Measurements from ENCODE around the gene RPE65.
"Not testable (repeated sequence)": the region's sequence is repeated elsewhere in the genome, so short reads cannot be mapped to it uniquely, and the experiment has no call there.

RPE65 gene

GRCh38 chr1:68449901-68450300 is at the start of gene RPE65:
Gene RPE65, minus strand, starts transcription at chr1:68449954. Its CDS starts 49 bp downstream, at chr1:68449905.
- no peak for DNase-seq

DNA sequence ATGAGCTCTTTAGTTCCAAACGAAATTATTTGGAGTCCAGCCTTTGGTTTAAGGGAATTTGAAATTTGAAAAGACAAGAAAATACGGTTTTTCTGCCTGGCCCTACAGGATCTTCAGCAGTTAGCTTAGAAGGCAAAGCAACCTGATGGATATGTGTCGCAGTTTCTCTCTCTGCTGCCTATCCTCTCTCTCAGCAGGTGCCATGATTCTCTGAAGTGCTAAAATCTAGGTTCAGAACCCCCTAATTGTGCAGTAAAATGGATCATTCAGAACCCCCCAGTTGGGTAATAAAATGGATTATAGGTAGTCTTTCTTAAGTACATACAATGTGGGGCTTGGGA is 47.6 kb upstream of the RPE65 start:
- no peak for DNase-seq

- peak; percentile 95 for DNase-seq
Observed at GRCh38 chr1:68496680-68497357, 47.1 kb upstream of the RPE65 start, which contains the start of gene DEPDC1. Gene DEPDC1, minus strand, starts transcription at chr1:68497082. Its CDS starts 83 bp downstream, at chr1:68496999.

DNA sequence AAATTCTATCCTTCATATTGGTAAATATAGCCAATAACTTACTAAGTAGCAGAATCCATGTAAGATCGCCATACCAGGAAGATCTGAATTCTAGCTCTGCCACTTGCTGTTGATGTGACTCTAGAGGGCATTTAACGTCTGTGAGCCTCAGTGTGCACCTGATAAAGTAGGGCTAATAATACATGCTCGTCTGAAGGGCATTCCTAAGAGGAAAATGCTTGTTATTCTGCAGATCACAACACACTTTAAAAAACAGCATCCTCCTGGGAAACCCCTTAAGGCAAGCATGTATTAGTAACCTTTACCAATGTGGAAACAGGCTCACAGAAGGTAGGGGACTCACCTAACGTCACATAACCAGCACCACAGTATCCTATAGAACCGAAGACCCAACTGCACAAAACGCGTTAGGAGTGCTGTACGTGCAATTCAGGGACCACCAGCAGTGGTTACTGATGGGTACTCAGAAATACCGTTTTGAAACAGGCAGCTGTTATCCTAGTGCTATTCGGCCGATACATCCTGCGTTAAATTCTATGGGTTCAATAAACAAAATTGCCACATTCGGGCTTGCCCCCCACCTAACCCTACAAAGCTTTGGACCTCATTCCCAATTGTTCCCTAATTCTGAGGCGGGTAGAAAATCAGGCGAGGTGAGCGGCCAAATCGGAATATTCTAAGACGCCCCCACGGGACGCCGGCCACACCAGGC is 46.4 kb upstream of the RPE65 start:
- no peak for DNase-seq

GRCh38 chr1:68495532-68495931 is 45.8 kb upstream of the RPE65 start:
- DNase-seq: no peak

- no peak for DNase-seq
Observed at GRCh38 chr1:68493193-68493592, 43.4 kb upstream of the RPE65 start.

- not testable (repeated sequence) for DNase-seq
Observed at GRCh38 chr1:68492255-68492654, 42.5 kb upstream of the RPE65 start.

GRCh38 chr1:68490046-68490651 is 40.4 kb upstream of the RPE65 start:
- no peak for DNase-seq

DNA sequence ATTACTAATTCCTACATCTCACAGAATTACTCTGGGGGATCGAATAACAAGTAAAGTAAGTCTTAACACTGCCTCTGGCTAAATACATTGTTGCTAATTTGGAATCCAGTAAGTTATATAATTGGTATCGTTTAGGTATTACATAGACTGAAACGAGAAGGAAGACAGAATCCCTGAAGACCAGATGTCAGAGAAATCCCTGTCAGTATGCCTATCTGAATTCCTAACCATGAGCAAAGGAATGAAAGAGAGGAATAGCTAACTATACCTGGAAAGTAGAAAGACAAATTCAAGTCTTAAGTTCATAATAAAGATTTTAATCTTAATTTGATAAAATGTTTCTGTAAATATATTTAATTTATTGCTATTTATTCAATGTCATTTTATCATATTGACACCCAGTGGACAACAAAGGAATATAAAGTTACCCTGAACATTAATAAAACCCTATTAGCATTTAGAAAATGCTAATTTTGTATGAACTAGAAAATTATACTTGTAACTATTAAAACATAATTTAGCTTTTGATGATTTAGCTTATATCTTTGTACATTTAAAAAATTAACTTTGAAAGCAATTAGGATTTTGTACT is 35.8 kb upstream of the RPE65 start:
- no peak for DNase-seq

DNA sequence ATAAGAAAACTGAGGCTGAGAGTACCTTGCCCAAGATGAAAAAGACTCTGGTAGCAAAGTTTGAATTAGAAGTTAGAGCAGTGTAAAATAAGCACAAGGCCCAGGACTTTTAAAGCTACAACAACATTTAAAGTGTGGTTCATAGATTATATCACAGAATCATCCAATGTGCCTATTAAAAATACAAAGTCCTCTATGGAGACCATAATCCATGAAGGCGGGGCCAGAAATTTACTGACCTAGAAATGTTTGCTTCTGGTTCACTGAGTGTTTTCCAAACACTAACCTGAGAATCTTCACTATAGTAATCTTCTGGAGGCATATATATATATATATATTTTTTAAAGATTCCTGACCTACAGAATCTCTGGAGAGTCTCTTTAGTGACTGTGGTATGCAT is 34.9 kb upstream of the RPE65 start:
- no peak for DNase-seq

DNA sequence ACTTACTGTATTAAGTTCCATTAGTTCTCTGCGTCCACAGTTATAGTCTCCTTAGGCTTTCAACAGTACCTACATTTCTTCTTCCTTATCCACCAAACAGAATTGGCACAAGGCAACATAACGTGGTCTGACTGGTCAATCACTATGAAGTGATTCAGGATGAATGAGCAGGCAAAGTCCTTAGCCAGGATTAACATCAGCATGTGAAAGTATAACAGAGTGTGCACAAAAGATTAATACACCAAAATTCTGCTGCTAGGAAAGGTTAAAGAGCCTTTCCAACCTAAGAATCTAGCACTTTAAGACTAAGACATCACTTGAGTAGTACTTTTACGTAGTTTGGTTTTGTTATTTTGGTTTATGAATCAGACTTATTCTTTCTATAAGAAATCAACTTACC is 31.3 kb upstream of the RPE65 start:
- no peak for DNase-seq

- no peak for DNase-seq
Observed at GRCh38 chr1:68479501-68479900, 29.7 kb upstream of the RPE65 start.

- DNase-seq: no peak
Observed at GRCh38 chr1:68478662-68479061, 28.9 kb upstream of the RPE65 start.

GRCh38 chr1:68476626-68477025 is 26.9 kb upstream of the RPE65 start:
- not testable (repeated sequence) for DNase-seq

DNA sequence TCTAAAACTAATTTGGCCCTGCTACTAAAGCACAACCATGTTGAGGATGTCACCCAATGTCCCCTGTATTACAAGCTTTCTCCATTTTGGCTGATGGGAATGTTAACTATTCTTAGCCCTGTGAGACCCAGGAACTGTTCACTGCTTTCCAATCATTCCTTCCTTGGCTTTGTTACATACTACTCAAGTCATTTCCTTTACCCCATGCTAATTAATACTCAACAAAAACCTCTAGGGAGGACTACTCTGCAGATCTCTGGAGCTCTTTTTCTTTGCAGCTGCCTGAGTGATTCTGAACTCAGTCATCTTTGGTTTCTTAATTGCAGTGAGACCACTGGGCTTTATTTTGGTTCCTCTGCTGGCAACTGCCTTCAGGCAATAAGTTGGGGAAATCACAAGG is 23.3 kb upstream of the RPE65 start:
- DNase-seq: no peak

DNA sequence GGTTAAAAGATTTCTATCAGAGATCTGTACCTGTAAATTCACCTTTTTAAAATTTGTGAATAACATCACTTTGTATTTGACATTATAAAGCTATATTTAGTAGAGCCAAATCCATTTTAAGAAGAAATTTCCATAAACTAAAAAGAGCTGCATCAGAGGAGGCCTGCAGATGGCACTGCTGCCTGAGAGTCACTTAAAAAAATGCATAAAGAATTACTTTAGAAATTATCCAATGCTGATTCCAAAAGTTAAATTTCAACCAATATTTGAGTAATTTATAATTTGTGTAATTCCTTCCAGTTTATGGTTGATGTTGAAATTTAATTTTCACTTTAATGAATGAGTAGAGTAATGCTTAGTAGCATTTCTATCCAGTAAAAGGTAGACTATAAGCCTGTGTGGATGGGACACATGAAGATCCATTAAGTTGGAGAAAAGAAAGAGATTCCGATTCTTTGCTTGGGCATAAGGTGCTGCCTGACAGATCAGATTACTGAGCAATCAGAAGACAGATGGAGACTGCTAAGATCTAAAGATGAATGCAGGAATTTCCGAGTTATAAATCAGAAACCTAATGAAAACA is 20.7 kb upstream of the RPE65 start:
- peak; percentile 33 for DNase-seq

DNA sequence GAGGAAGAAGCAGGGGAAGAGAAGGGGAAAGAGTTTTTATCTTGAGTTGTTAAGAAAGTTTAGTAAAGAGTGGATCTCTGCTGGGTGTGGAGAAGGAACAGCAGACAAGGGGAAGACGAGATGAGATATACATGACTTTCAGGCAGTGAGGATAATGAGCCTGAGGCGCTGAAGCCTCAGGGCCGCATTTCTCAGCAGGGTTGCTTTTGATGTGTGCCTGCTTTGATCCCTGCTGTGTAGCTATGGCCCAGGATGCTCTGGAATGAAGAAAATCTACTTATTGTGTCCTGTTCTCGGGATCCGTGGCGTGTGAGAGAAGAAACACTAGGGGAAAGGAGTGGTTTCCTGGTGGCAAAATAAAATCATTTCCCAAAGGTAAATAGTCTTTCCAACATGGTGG is 15.1 kb upstream of the RPE65 start:
- no peak for DNase-seq

DNA sequence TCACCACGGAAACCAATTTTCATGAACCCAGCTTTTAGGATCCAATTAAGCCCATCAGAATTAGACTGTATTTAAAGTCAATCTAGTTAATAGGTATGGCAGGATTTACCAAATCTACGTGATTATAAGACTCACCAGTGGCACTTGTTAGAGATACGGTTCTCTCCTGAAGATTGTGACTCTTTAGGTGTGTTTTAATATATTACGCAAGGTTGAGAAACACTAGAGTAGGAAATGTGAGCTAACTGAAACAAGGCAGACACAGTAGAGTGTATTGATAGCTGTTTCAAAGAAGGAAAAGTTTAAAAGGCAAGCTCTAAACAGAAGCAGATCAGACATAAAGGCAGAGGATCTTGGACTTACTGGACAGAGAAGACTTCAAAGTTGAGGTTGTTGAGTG is 11.2 kb upstream of the RPE65 start:
- no peak for DNase-seq

- DNase-seq: peak; percentile 48
Observed at GRCh38 chr1:68459796-68460195, 10.0 kb upstream of the RPE65 start.

GRCh38 chr1:68459091-68459490 is 9.3 kb upstream of the RPE65 start:
- no peak for DNase-seq

GRCh38 chr1:68456202-68456601 is 6.4 kb upstream of the RPE65 start:
- DNase-seq: no peak

DNA sequence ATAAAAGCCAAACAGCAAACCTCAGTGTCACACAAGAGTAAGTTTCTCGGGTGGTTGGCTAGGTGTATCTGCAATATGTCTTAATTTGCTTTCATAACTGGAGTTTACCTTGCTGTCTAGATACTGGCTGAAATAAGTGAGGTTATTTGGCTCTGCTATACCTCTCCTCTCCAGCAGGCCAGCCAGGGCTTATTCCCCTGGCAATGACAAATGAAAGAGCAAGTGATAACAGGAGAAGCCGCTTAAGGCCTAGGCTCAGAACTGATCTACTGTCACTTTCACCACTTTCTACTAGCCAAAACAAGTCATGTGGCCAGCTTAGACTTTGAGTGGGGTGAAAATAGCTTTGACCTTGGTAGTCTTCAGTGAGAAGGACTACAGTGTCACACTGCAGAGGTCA is 4.8 kb upstream of the RPE65 start:
- DNase-seq: no peak

DNA sequence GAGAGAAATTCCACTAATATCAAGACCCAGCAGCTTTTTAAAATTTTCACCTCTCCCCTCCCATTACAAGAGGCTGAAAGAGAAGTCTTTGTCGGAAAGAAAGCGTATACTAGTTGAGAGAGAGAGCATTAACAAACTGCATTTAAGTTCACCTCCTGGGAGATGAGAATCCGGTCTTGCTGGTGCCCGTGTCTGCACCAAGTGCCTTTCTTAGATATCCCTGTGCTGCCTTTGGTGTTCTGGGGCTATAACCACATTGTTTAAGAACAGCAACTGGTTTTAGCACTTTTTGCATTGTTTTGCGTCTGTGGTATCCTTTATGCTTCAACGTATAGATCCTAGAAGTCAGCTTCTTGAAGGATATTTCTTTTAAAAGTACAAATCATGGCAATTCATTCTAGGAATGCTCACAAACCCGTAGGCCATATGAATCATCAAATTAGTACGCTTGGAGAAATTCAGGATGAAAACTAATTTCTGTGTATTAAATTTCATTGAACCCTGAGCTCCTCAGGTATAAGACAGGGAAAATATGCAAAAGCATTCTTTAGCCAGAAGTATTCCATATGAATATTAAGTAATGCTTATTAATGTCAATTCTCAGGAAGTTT is 3.4 kb upstream of the RPE65 start:
- DNase-seq: no peak
